Keratinocyte (primary cell): ENCODE results near the gene CUL3. TPM values are rescaled to one million over a fixed set of nuclear protein-coding genes. Genes with fewer than 3 reads are reported as not detected.

Experiments
- DNase-seq: peaks from one replicate; pipeline ENCODE4 v3.0.0-alpha.2; 2011; ENCODE audit warnings: low read depth, missing footprints, low spot score
- FAIRE-seq: peaks from 2 replicates; lab custom pipeline; 2011; peaks lifted over from hg19 to GRCh38; lab: Jason Lieb, UNC
- H2AFZ ChIP-seq: 2 replicates; pipeline ENCODE4 v1.6.0; 2012; ENCODE audit warnings: low read length, control low read depth, inconsistent platforms; ENCODE audit not compliant: control insufficient read depth
- H3K27ac ChIP-seq: 2 replicates; pipeline ENCODE4 v1.5.1; 2011; ENCODE audit warnings: low read length; ENCODE audit not compliant: control insufficient read depth, insufficient read depth
- H3K27me3 ChIP-seq: 3 replicates; pipeline ENCODE4 v1.6.0; 2011; ENCODE audit warnings: low read length; ENCODE audit not compliant: control insufficient read depth, insufficient read depth; ENCODE audit errors: extremely low read depth
- H3K36me3 ChIP-seq, 2 experiments: 2 replicates in 1 of 2; 3 replicates in 1 of 2; pipeline ENCODE4 v1.5.1; 2011; ENCODE audit warnings: low read length in 2 of 2, mild to moderate bottlenecking in 1 of 2; ENCODE audit not compliant: control insufficient read depth in 2 of 2, insufficient read depth in 2 of 2; ENCODE audit errors: extremely low read depth in 1 of 2
- H3K4me1 ChIP-seq: 3 replicates; pipeline ENCODE4 v1.5.1; 2011; ENCODE audit warnings: low read length; ENCODE audit not compliant: control insufficient read depth, insufficient read depth; ENCODE audit errors: extremely low read depth
- H3K4me2 ChIP-seq: 3 replicates; pipeline ENCODE4 v1.6.0; 2011; ENCODE audit warnings: low read depth, low read length; ENCODE audit not compliant: control insufficient read depth, insufficient read depth; ENCODE audit errors: extremely low read depth
- H3K4me3 ChIP-seq, 3 experiments: fragments of 200-600 bp in 1 of 3; sonication (generic) in 1 of 3; 2 replicates in 2 of 3; 3 replicates in 1 of 3; pipeline ENCODE4 v1.5.1; 2011 to 2016; ENCODE audit warnings: low read length in 3 of 3, mild to moderate bottlenecking in 3 of 3, control low read depth in 2 of 3, inconsistent platforms in 1 of 3, low read depth in 1 of 3, mixed read lengths in 1 of 3, mixed run types in 1 of 3, moderate library complexity in 1 of 3; ENCODE audit not compliant: control insufficient read depth in 2 of 3, insufficient read depth in 2 of 3; ENCODE audit errors: extremely low read depth in 1 of 3
- H3K79me2 ChIP-seq: 2 replicates; pipeline ENCODE4 v1.6.0; 2012; ENCODE audit warnings: low read length; ENCODE audit not compliant: control insufficient read depth, insufficient read depth
- H3K9ac ChIP-seq: 3 replicates; pipeline ENCODE4 v1.6.0; 2011; ENCODE audit warnings: low read length; ENCODE audit not compliant: control insufficient read depth, insufficient read depth; ENCODE audit errors: extremely low read depth
- H3K9me1 ChIP-seq: 3 replicates; pipeline ENCODE4 v1.6.0; 2011; ENCODE audit warnings: low read length; ENCODE audit not compliant: control insufficient read depth, insufficient read depth; ENCODE audit errors: extremely low read depth
- H3K9me3 ChIP-seq: 2 replicates; pipeline ENCODE4 v1.5.1; 2012; ENCODE audit warnings: low read depth, low read length; ENCODE audit not compliant: control insufficient read depth
- H4K20me1 ChIP-seq: 3 replicates; pipeline ENCODE4 v1.6.0; 2011; ENCODE audit warnings: low read length; ENCODE audit not compliant: control insufficient read depth, insufficient read depth; ENCODE audit errors: extremely low read depth
- EZH2 ChIP-seq: IDR thresholded peaks from one replicate; pipeline ENCODE4 v1.6.1; 2012; ENCODE audit warnings: inconsistent platforms, mild to moderate bottlenecking, low read length, moderate library complexity
- dilution Hi-C: fragments of 300-500 bp; cut with MboI; formaldehyde crosslinking; loops from one replicate; pipeline ENCODE4 v1.7.0; 2020; ENCODE audit warnings: low sequenced_read_pairs; ENCODE audit not compliant: extremely low pct_ligation_motif_present
- polyA plus RNA-seq, 5 experiments: library from polyadenylated mRNA; depleted of rRNA in 3 of 5; stranded (reverse) in 3 of 5; stranded (forward) in 1 of 5; unstranded in 1 of 5; fragments of >200 nt; gene quantifications; 1 replicate in 1 of 5; 2 replicates in 3 of 5; 3 replicates in 1 of 5; pipeline versions ENCODE4 v1.2.1 to v1.2.3, GENCODE V29; 2011 to 2012; ENCODE audit warnings: missing spikeins in 2 of 5, low read depth in 1 of 5, low replicate concordance in 1 of 5
- TF ChIP-seq, protein P1 (sequence below), 3 experiments: IDR thresholded peaks in 1 of 3; conservative IDR thresholded peaks in 1 of 3; optimal IDR thresholded peaks in 1 of 3; 2 replicates in 2 of 3; 3 replicates in 1 of 3; pipeline versions ENCODE3 to v1.5.1; 2011; ENCODE audit warnings: low read length in 3 of 3, mild to moderate bottlenecking in 3 of 3, moderate library complexity in 2 of 3, control low read depth in 1 of 3, inconsistent platforms in 1 of 3; ENCODE audit not compliant: insufficient read depth in 2 of 3; ENCODE audit errors: extremely low read depth in 1 of 3

CUL3 gene
- polyA plus RNA-seq, 1 donor (not counting 4 experiments of a cell fraction or from before 2014, with no cell fraction given): 71.7 TPM

DNA sequence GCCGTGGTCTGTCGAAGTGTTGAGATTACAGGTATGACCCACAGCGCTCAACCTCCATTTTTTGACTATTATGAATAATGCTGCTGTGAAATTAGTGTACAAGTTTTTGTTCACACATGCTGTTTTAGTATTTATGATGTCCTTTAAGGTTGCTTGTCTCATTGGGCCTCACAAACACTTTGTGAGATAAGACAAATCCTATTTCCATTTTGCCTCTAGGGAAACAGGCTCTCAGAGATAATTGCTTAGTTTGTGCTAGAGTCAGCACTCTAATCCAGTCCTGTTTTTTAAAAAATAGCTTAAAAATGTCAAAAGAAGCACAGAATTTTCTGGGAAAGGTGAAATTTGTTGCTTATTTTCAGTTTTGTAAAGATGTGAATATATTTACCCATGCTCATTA lies 43.3 kb upstream of the CUL3 start:
- H3K27me3 ChIP-seq: no peaks in the 10 kb centered on the region
- TF ChIP-seq, protein P1, sequence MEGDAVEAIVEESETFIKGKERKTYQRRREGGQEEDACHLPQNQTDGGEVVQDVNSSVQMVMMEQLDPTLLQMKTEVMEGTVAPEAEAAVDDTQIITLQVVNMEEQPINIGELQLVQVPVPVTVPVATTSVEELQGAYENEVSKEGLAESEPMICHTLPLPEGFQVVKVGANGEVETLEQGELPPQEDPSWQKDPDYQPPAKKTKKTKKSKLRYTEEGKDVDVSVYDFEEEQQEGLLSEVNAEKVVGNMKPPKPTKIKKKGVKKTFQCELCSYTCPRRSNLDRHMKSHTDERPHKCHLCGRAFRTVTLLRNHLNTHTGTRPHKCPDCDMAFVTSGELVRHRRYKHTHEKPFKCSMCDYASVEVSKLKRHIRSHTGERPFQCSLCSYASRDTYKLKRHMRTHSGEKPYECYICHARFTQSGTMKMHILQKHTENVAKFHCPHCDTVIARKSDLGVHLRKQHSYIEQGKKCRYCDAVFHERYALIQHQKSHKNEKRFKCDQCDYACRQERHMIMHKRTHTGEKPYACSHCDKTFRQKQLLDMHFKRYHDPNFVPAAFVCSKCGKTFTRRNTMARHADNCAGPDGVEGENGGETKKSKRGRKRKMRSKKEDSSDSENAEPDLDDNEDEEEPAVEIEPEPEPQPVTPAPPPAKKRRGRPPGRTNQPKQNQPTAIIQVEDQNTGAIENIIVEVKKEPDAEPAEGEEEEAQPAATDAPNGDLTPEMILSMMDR (optimal IDR thresholded peaks at IDR 0.05 in 1 of 3, IDR thresholded peaks at IDR 0.05 in 1 of 3, conservative IDR thresholded peaks at IDR 0.05 in 1 of 3; ENCODE audit: extremely low read depth in 1 of 3, insufficient read depth in 2 of 3, low read length in 3 of 3): no peak
- TF ChIP-seq EZH2: no peak
- dilution Hi-C loops: no loop called here
- H2AFZ ChIP-seq: no peak overlapping the region
- no peaks in the 10 kb centered on the region for H3K79me2 ChIP-seq
- H3K9me1 ChIP-seq: no peaks in the 10 kb centered on the region
- H3K36me3 ChIP-seq: no peaks in the 10 kb centered on the region
- no peak for FAIRE-seq
- DNase-seq: no peak
- no peaks in the 10 kb centered on the region for H4K20me1 ChIP-seq
- H3K9me3 ChIP-seq: no peaks in the 10 kb centered on the region
- H3K4me1 ChIP-seq: no peaks in the 10 kb centered on the region
- H3K9ac ChIP-seq: no peak overlapping the region
- H3K4me2 ChIP-seq: no peak overlapping the region
- H3K27ac ChIP-seq: no peak overlapping the region
- H3K4me3 ChIP-seq: no peak overlapping the region

DNA sequence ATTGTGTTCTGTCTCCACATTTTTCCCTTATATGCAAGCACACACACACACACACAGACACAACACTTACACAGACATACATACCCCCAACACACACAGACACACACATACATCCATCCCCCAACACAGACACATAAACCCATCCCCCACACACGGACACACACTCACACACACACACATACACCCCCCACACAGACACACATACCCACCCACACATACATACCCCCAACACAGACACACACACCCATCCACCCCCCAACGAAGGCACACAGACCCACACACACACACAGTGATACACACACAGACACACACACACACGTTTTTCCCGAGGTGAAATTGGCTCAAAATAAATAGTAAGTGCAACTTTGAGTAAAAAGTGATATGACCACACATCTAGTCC lies 41.6 kb upstream of the CUL3 start:
- H3K9me3 ChIP-seq: no peaks in the 10 kb centered on the region
- no peaks in the 10 kb centered on the region for H3K9me1 ChIP-seq
- H3K9ac ChIP-seq: no peak overlapping the region
- no peak overlapping the region for H3K4me3 ChIP-seq
- H3K79me2 ChIP-seq: no peaks in the 10 kb centered on the region
- no peak overlapping the region for H3K4me2 ChIP-seq
- no peak overlapping the region for H3K27ac ChIP-seq
- FAIRE-seq (no peak), DNase-seq (no peak)
- no peak overlapping the region for H2AFZ ChIP-seq
- no peaks in the 10 kb centered on the region for H3K4me1 ChIP-seq
- TF ChIP-seq EZH2: no peak
- TF ChIP-seq, protein P1 (optimal IDR thresholded peaks at IDR 0.05 in 1 of 3, IDR thresholded peaks at IDR 0.05 in 1 of 3, conservative IDR thresholded peaks at IDR 0.05 in 1 of 3; ENCODE audit: extremely low read depth in 1 of 3, insufficient read depth in 2 of 3, low read length in 3 of 3): no peak
- H3K36me3 ChIP-seq: no peaks in the 10 kb centered on the region
- dilution Hi-C loops: no loop called here
- no peaks in the 10 kb centered on the region for H4K20me1 ChIP-seq
- H3K27me3 ChIP-seq: no peaks in the 10 kb centered on the region
